Astrocyte of the spinal cord (primary cell): ENCODE measurements around the gene BYSL.
"Not testable (repeated sequence)": the region's sequence is repeated elsewhere in the genome, so short reads cannot be mapped to it uniquely, and the experiment has no call there.

ENCODE experiments used
- DNase-seq: peaks from one replicate; pipeline ENCODE4 v3.0.0; 2011; ENCODE audit warnings: low read depth, low spot score
- H3K4me3 ChIP-seq: 2 replicates; pipeline ENCODE4 v1.5.1; 2011; ENCODE audit warnings: low read depth, mild to moderate bottlenecking, low read length, moderate library complexity
- in situ Hi-C: cut with HindIII; loops from 2 replicates; pipeline ENCODE4 v1.10.0; 2017; ENCODE audit warnings: low sequenced_read_pairs
- TF ChIP-seq, protein P1 (sequence below): IDR thresholded peaks from 2 replicates; pipeline ENCODE4 v1.5.1; 2012; ENCODE audit warnings: low read depth, mild to moderate bottlenecking, low read length, inconsistent platforms

BYSL gene

DNA sequence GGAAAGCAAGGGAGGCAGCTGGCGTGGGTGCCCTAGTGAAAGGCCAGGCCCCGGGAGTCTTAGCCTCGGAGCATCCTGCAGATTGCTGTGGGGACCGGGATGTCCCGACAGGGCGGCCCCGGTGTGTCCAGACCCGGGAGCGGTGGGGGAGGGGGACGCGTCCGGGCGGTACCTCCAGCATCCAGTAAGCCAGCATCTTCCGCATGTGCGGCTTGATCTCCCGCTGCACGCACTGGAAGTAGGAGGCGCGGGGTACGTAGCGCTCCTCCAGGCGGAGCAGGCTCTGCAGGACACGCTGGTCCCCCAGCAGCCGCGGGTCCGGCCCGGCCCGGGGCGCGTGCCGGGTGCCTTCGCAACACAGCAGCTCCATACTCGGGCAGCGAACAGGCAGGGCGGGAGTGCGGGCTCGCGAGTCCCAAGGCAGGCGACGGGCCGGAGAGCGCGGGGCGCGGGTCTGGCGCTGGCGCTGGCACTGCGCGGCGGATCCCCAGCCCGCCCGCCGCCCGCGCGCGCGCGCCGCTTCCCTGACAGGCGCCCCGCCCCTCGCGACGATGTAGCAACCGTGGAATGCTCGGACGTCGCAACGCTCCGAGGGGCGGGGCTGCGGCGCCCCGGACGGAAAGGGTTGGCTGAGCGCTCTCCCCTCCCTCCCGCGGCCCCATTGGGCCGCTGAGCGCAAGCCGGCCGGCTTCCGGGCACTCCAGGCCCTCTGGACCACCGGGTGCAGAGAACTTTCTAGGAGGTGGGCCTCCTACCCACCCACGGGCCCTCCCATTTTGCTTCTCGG is 20.2 kb downstream of the BYSL start, which contains the start of gene CCND3:
CCND3 (minus strand) TSS at position 529 of the 787 bp plus-strand sequence; CDS start at position 370, 159 bp downstream.
- H3K4me3 ChIP-seq, result peak within 1 kb of the TSS; percentile 90
- TF ChIP-seq, protein P1, sequence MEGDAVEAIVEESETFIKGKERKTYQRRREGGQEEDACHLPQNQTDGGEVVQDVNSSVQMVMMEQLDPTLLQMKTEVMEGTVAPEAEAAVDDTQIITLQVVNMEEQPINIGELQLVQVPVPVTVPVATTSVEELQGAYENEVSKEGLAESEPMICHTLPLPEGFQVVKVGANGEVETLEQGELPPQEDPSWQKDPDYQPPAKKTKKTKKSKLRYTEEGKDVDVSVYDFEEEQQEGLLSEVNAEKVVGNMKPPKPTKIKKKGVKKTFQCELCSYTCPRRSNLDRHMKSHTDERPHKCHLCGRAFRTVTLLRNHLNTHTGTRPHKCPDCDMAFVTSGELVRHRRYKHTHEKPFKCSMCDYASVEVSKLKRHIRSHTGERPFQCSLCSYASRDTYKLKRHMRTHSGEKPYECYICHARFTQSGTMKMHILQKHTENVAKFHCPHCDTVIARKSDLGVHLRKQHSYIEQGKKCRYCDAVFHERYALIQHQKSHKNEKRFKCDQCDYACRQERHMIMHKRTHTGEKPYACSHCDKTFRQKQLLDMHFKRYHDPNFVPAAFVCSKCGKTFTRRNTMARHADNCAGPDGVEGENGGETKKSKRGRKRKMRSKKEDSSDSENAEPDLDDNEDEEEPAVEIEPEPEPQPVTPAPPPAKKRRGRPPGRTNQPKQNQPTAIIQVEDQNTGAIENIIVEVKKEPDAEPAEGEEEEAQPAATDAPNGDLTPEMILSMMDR, result no peak
- in situ Hi-C loops, result no loop called here
- peak; percentile 93 for DNase-seq

DNA sequence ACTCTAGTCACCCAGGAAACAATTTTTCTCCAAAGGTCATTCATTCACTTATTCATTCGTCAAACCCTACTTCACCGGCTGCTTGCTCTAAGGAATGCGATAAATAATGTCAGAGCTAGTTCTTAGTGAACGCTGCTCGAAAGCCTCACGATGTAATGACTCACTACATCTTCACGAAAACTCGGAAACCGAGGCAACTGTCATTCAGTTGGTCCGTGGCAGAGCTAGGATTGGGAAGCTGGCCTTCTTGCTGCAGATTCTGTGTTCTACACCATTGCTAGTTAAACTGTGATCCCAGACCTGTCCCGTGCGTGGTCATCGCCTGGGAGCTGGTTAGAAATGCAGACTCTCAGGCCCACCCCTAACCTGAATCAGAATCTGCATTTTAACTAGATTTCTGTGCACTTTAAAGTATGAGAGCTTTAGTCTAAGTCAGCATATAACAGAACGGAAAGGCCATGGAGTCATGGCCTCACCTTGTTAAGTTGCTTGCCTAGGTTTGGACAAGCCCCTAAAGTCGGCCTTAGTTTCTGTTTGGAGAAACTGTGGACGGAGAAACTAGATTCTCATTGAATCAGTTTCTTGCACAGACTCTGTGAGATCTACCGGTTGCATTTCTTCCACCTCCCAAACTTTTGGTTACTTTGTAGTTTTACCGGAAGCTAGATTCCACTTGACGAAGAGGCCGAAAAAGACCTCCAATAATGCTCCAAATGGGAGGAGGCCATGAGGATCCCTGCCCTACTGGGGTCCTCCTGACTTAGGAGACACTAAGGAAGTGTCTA is 21.0 kb downstream of the BYSL start:
- H3K4me3 ChIP-seq, result peak overlapping the region; percentile 35
- TF ChIP-seq, protein P1, result no peak
- no peak for DNase-seq
- in situ Hi-C loops, result no loop called here

DNA sequence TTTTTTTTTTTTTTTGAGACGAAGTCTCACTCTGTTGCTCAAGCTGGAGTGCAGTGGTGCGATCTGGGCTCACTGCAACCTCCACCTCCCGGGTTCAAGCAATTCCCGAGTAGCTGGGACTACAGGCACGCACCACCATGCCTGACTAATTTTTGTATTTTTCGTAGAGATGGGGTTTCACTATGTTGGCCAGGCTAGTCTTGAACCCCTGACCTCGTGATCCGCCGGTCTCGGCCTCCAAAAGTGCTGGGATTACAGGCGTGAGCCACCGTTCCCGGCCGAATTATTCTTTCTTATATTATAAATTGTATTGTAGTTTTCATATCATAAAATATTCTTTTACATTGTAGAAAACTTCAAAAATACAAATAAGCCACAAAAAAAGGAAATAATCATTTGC is 21.6 kb downstream of the BYSL start:
- H3K4me3 ChIP-seq, in situ Hi-C loops, DNase-seq: not testable (repeated sequence)

DNA sequence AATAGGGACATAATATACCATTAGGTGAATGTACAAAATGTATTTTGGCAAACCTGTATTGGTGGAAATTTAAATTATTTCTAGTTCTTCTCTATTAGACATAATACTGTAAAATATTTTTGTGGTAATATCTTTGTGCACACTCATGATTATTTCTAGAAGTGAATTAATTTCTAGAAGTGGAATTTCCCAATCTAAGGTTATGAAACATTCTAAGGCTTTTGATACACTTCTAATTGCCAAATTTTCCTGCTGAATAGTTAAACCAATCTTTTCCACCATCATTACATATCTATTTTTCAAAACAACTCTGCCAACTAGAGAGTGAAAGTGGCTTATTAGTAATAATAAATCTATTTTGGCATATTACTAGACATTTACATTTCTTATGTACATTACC is 22.2 kb downstream of the BYSL start:
- H3K4me3 ChIP-seq, result no peak overlapping the region
- no peak for DNase-seq
- in situ Hi-C loops, result no loop called here
- TF ChIP-seq, protein P1, result no peak

DNA sequence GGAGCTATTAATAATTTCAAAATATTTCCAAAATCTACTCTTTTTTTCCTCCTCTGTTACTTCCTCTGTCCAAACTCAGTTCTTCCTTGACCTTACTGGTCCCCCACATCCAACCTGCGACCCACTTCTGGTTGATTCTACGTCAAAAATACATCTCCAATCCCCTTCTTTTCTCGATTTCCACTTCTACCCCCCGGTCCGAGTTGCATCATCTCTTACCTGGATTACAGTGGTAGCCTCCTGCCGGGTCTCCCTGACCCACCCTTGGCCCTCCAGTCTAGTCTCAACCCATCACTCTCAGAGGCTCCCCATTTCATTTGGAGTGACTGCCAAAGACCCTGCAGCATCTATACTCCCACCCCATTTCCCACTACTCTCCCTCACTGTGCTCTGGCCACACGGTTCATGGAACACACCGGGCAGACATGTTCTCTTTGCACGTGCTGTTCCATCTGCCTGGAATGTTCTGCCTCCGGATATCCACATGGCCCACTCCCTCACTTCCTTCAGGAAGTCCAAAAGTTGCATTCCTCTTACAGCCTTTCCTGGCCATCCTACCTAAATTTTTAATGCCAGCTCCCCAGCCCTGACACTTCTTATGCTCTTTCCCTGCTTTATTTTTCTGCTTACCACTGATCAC is 26.4 kb downstream of the BYSL start:
- H3K4me3 ChIP-seq, result no peak overlapping the region
- in situ Hi-C loops, result no loop called here
- TF ChIP-seq, protein P1, result no peak
- no peak for DNase-seq

DNA sequence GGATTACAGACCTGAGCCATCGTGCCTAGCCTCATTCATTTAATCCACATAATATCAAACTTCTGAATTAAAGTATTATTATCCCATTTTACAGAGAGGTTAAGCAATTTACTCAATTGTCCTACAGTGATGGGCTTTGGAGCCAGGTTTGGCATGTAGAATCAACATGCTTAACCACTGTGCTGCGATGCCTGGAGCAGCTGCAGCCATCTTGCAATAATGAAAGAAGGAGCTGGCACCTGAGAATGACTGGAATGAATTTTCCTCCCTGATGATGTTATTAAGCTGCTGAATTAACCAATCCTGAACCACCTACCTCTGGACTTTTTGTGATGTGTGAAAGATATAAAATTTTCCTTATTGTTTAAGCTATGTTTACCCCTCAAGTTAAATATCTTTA is 33.4 kb downstream of the BYSL start:
- DNase-seq, result no peak
- TF ChIP-seq, protein P1, result no peak
- H3K4me3 ChIP-seq, result no peak overlapping the region
- in situ Hi-C loops, result no loop called here
